DMS53 (cell line): ENCODE measurements around the gene MCF2L.

ENCODE experiments used
- DNase-seq: peaks from one replicate; lab custom pipeline; 2025; lab: John Stamatoyannopoulos, UW

MCF2L gene

GRCh38 chr13:112997188-112998130, 28.4 kb downstream of the MCF2L start:
- peak; percentile 70 for DNase-seq

- DNase-seq: no peak
These were observed 29.7 kb downstream of the MCF2L start for GRCh38 chr13:112998521-112999280.

- no peak for DNase-seq
These were observed 30.6 kb downstream of the MCF2L start for GRCh38 chr13:112999414-113000177.

- DNase-seq: no peak
These were observed 31.6 kb downstream of the MCF2L start for GRCh38 chr13:113000575-113000974.

- DNase-seq: peak; percentile 76
These were observed 32.5 kb downstream of the MCF2L start for GRCh38 chr13:113001241-113002140.

GRCh38 chr13:113002206-113002912, 33.3 kb downstream of the MCF2L start:
- DNase-seq: peak; percentile 70

GRCh38 chr13:113002913-113003290, 33.9 kb downstream of the MCF2L start:
- no peak for DNase-seq

- DNase-seq: no peak
These were observed 35.1 kb downstream of the MCF2L start for GRCh38 chr13:113004126-113004525.

GRCh38 chr13:113005076-113005865, 36.3 kb downstream of the MCF2L start:
- DNase-seq: no peak

- DNase-seq: no peak
These were observed 37.0 kb downstream of the MCF2L start for GRCh38 chr13:113005997-113006396.

GRCh38 chr13:113006660-113007059, 37.6 kb downstream of the MCF2L start:
- DNase-seq: no peak

- no peak for DNase-seq
These were observed 39.8 kb downstream of the MCF2L start for GRCh38 chr13:113008851-113009250.

GRCh38 chr13:113009743-113010509, 40.9 kb downstream of the MCF2L start:
- peak; percentile 75 for DNase-seq

GRCh38 chr13:113010510-113010865, 41.5 kb downstream of the MCF2L start:
- DNase-seq: no peak

- no peak for DNase-seq
These were observed 44.3 kb downstream of the MCF2L start for GRCh38 chr13:113013303-113013702.

- DNase-seq: no peak
These were observed 45.1 kb downstream of the MCF2L start for GRCh38 chr13:113013878-113014751.

GRCh38 chr13:113014752-113015745, 46.0 kb downstream of the MCF2L start:
- DNase-seq: no peak
